HG03025 (cell line): ENCODE measurements around the gene BANK1.

ENCODE experiments used
- ATAC-seq: cut with Tn5 transposase; IDR thresholded peaks from one replicate; pipeline ENCODE4 v1.9.1; 2021; ENCODE audit warnings: mild to moderate bottlenecking, moderate library complexity; ENCODE audit not compliant: unreplicated experiment, low FRiP score

BANK1 gene

DNA sequence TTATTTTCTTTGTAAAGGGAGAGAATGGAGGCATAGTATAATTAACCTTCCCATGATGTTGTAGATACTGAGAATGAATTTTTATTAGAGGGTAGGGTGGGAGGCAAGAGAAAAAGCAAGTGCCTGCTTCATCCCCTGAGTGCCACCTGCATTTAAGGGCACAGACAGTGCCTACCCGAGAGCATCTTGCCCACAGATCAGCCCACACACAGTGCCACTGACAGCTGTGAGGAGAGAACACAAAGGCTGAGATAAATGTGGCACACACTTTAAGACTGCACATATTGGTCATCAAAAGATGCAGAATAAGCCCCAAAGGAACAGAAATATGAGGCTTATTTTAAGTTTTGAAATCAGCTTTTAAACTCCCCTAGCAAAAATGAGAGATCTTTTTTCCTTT lies 304.0 kb downstream of the BANK1 start:
- no peak for ATAC-seq

GRCh38 chr4:102103368-102103767 lies 312.8 kb downstream of the BANK1 start:
- ATAC-seq, result no peak

DNA sequence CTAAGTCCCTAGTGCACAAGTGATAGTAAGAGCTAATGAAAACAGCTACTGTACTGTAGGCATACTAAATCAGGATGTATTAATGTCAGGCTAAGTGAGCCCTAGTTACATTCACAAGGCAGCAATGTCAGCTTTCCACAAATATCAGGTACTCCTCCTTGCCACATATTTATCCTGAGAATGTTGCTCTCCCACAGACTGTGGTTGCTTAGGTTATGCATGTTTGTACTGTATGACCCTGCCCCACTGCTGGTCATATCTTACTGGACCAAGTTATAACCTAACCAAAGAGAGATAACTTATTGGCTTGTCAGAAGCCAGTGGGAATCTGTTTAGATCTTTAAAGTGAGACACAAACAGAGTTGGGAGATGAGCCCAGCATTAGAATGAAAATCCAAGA lies 313.7 kb downstream of the BANK1 start:
- no peak for ATAC-seq

- no peak for ATAC-seq
These were observed 315.5 kb downstream of the BANK1 start for GRCh38 chr4:102105983-102106382.

DNA sequence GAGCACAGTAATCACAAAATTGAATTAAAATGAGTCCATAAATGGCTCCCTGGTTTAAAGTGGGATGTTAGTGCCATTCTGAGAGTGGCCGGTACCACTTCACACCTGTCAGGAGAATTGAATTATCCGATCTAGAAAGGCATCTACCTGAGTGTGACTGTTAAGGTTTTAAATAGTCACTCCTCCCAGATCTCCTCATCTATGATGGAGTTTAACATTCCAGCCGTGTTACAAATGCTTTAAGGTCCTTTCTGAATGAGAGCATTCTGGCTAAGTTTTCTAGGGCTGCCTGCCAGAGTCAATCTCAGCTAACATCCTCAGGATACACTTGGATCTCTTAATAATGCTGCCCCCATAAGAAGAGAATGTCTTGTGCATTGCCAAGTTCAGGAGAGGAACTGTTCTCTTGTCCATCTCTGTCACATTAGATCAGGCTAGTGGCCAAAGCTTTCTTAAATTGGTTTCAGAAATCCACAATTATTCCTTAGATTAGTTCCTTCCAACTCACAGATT lies 323.6 kb downstream of the BANK1 start:
- ATAC-seq, result no peak

- no peak for ATAC-seq
These were observed 325.6 kb downstream of the BANK1 start for GRCh38 chr4:102116121-102116520.

- no peak for ATAC-seq
These were observed 330.3 kb downstream of the BANK1 start for GRCh38 chr4:102120846-102121245.
